HG03066 (cell line): ENCODE data around the gene G6PC3.
"Not testable (repeated sequence)": the region's sequence is repeated elsewhere in the genome, so short reads cannot be mapped to it uniquely, and the experiment has no call there.

Source experiments
- ATAC-seq: cut with Tn5 transposase; IDR thresholded peaks from one replicate; pipeline ENCODE4 v1.9.1; 2021; ENCODE audit warnings: low read depth; ENCODE audit not compliant: unreplicated experiment

G6PC3 gene, protein sequence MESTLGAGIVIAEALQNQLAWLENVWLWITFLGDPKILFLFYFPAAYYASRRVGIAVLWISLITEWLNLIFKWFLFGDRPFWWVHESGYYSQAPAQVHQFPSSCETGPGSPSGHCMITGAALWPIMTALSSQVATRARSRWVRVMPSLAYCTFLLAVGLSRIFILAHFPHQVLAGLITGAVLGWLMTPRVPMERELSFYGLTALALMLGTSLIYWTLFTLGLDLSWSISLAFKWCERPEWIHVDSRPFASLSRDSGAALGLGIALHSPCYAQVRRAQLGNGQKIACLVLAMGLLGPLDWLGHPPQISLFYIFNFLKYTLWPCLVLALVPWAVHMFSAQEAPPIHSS

GRCh38 chr17:44070455-44071197 lies at the start of gene G6PC3:
Gene G6PC3, plus strand, starts transcription at chr17:44070735. Its CDS starts 231 bp downstream, at chr17:44070966.
- peak; percentile 71 for ATAC-seq

DNA sequence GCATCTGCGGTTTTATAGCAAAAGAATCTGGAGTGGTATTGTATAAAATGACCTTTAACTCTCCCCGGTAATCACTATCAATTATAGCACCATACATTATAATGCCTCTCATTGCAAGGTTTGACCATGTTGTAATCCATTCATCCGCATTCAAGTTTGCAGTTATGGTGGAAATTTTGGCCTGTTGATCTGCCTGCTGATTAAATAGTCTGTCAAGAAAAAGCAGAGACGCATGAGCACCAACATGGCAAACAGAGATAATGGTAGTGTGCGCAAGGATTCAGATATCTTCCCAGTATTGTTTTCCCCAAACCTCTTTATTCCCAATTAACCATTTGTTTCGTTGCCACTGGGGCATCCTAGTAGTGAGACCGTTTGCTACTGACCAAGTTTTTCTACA lies 49.3 kb upstream of the G6PC3 start:
- not testable (repeated sequence) for ATAC-seq

DNA sequence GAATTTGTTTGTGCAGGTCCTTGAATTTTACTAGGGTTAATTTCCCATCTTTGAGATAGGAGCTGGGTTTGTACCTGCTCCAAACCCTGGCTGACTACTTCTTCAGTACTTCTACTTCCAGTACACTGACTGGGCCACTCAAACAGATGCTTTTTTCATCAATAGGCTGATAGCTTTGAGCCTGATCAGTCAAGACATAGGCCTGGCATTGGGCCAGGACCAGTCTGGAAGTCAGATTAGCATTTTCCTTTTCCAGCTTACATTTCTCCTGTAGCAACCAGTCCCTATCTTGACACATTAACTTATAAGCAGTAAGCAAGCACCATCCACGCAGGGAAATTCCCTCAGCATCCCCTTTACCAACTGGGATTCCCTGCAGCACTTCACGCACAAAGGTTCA lies 48.3 kb upstream of the G6PC3 start:
- ATAC-seq = no peak

DNA sequence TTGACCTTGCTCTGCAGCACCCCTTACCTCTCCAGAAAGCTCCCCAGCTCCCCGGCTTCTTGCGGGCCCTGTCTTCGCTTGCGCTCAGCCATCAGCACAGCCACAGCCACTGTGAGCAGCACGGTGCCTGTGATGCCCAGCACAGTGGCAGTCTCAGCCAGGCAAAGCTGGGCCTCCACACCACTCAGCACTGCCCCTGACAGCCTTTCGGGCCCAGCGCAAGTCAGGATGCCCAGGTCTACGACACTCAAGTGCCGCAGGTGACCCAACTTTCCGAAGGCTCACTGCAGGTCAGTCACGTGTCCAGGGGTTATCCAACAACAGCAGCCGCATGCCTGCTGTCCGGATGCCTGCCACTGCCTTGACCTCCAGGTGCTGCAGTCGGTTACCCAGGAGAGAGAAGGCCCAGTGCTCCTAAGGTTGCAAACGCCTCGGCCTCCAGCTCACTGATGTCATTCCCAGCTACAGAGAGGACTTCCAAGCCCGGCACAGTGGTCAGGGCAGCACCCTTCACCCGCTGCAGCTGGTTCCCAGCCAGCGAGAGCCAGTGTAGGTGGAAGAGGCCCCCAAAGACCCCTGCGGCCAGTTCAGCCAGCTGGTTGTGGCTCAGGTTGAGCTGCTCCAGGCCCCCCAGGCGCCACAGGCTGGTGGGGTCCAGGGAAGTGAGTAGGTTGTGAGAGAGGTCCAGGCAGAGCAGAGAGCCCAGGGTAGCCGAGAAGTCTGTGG lies 46.8 kb upstream of the G6PC3 start:
- no peak for ATAC-seq

- ATAC-seq = no peak
Observed at GRCh38 chr17:44024271-44024663, 46.3 kb upstream of the G6PC3 start.

GRCh38 chr17:44024853-44025252 lies 45.7 kb upstream of the G6PC3 start:
- no peak for ATAC-seq

GRCh38 chr17:44029736-44030135 lies 40.8 kb upstream of the G6PC3 start:
- no peak for ATAC-seq

- no peak for ATAC-seq
Observed at GRCh38 chr17:44030482-44030881, 40.1 kb upstream of the G6PC3 start.

DNA sequence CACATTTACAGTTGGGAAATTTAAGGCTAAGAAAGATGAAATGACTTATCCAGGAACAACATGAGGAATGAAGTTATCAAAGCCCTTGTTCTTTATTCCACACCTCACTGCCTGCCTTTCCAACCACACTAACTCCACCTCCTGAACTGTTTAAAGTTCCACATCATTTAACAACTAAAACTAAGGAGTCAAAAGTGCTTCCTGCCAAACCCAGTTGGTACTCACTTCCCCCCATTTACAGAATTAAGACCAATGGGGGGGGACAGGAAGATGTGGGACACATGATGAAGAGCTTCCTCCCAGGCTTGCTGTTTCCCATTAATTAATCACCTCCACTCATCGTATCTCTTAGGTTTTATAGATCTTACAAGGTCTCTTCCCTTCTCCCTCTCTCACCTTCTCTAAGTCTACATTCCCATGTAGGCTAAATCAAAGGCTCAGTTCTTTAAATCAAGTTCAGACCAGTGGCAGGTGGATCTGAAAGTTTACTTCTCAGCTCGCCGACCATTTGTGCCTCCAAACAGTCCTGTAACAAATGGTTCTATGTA lies 36.6 kb upstream of the G6PC3 start:
- ATAC-seq = no peak

GRCh38 chr17:44034688-44035087 lies 35.8 kb upstream of the G6PC3 start:
- not testable (repeated sequence) for ATAC-seq

- no peak for ATAC-seq
Observed at GRCh38 chr17:44037471-44037870, 33.1 kb upstream of the G6PC3 start.

- ATAC-seq = no peak
Observed at GRCh38 chr17:44038604-44039011, 31.9 kb upstream of the G6PC3 start.

- no peak for ATAC-seq
Observed at GRCh38 chr17:44039829-44040635, 30.5 kb upstream of the G6PC3 start.

DNA sequence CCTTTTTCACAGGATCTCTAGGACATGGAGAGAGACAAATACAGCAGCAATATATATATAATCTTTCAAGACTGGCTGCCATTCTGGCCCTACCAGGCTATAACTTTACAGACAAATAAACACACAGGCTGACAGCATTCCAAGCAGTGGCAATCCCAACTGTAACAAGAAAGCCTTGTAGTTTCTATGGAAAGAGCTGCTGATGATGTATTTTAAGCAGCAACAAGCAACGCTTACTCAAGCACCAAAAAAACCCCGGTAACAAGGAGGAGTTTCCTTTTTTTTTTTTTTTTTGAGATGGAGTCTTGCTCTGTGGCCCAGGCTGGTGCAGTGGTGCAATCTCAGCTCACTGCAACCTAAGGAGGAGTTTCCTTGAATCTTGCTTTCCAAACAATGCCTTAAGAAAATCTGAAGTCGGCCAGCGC lies 27.3 kb upstream of the G6PC3 start:
- no peak for ATAC-seq

GRCh38 chr17:44044071-44044470 lies 26.5 kb upstream of the G6PC3 start:
- ATAC-seq = no peak

GRCh38 chr17:44045486-44045885 lies 25.0 kb upstream of the G6PC3 start:
- ATAC-seq = no peak

- ATAC-seq = not testable (repeated sequence)
Observed at GRCh38 chr17:44046893-44047292, 23.6 kb upstream of the G6PC3 start.

DNA sequence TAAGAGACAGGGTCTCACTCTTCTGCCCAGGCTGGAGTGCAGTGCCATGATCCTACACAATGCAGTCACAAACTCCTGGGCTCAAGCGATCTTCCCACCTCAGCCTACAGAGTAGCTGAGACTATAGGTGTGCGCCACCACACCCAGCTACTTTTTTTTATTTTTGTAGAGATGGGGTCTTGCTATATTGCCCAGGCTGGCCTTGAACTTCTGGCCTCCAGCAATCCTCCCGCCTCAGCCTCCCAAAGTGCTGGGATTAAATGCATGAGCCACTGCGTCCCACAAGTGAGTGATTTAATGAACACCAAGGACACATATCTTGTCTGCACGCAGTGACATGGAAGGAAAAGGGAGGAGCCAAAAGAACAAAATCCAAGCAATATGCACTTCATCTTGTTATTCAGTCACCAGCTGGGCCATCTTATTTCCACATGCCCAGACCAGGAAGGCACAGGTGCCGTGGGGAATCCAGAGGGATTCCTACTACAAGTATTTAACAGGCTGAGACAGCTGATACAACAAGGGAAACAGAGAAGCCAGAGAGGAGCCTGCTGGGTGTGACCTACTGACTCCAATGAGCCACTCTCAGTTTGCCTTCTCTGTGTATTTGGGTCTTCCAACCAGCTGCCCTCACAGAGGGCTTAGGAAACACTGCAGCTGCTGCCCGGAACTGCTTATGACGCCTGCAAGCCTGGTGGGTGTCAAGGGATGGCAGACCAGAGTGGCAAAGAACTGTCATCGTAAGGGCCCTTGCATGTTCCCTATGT lies 21.1 kb upstream of the G6PC3 start:
- no peak for ATAC-seq

- no peak for ATAC-seq
Observed at GRCh38 chr17:44053125-44053872, 17.2 kb upstream of the G6PC3 start.
